ENCODE data around the gene ANKRD52.
A peak's percentile ranks its signal among the peaks of the same experiment; 100 is the strongest.

Gene ANKRD52

GRCh38 chr12:56237552-56237951 is 20.6 kb downstream of the ANKRD52 start:
- no peak for DNase-seq

GRCh38 chr12:56236985-56237384 is 21.2 kb downstream of the ANKRD52 start:
- no peak for DNase-seq

- no peak for DNase-seq
Observed at GRCh38 chr12:56236091-56236490, 22.1 kb downstream of the ANKRD52 start.

GRCh38 chr12:56234746-56235436 is 23.3 kb downstream of the ANKRD52 start:
- no peak for DNase-seq

- DNase-seq = no peak
Observed at GRCh38 chr12:56231184-56231582, 27.0 kb downstream of the ANKRD52 start.

GRCh38 chr12:56230432-56231183 is 27.6 kb downstream of the ANKRD52 start:
- DNase-seq = no peak

- DNase-seq = no peak
Observed at GRCh38 chr12:56229916-56230431, 28.2 kb downstream of the ANKRD52 start, which contains the start of gene SLC39A5. SLC39A5 (plus strand) TSS chr12:56230051; CDS start chr12:56231275, 1,224 bp downstream.

GRCh38 chr12:56229082-56229481 is 29.1 kb downstream of the ANKRD52 start:
- DNase-seq = no peak

- no peak for DNase-seq
Observed at GRCh38 chr12:56224954-56225353, 33.2 kb downstream of the ANKRD52 start.

- DNase-seq = peak; percentile 91 to 98
Observed at GRCh38 chr12:56224102-56224701, 34.0 kb downstream of the ANKRD52 start, which contains the start of gene NABP2. NABP2 (plus strand) TSS chr12:56224342; CDS start chr12:56224857, 515 bp downstream.

- no peak for DNase-seq
Observed at GRCh38 chr12:56223571-56224101, 34.5 kb downstream of the ANKRD52 start.

GRCh38 chr12:56222531-56222895 is 35.7 kb downstream of the ANKRD52 start:
- DNase-seq = no peak

- DNase-seq = peak; percentile 88 to 96
Observed at GRCh38 chr12:56221757-56222530, 36.2 kb downstream of the ANKRD52 start, which contains the start of gene RNF41. RNF41 (minus strand) TSS chr12:56221922; CDS start chr12:56214047, 7,875 bp downstream.

- DNase-seq = peak; percentile 36 to 60
Observed at GRCh38 chr12:56221232-56221756, 36.9 kb downstream of the ANKRD52 start.

- no peak for DNase-seq
Observed at GRCh38 chr12:56220611-56221231, 37.5 kb downstream of the ANKRD52 start.

GRCh38 chr12:56219840-56220239 is 38.3 kb downstream of the ANKRD52 start:
- no peak for DNase-seq

GRCh38 chr12:56216461-56216860 is 41.7 kb downstream of the ANKRD52 start:
- DNase-seq = peak in 1 of 2 experiments; percentile 14

- no peak for DNase-seq
Observed at GRCh38 chr12:56213878-56214277, 44.3 kb downstream of the ANKRD52 start.

- DNase-seq = no peak
Observed at GRCh38 chr12:56212361-56212760, 45.8 kb downstream of the ANKRD52 start.

- DNase-seq = no peak
Observed at GRCh38 chr12:56208006-56208405, 50.2 kb downstream of the ANKRD52 start.

- peak in 1 of 2 experiments; percentile 19 for DNase-seq
Observed at GRCh38 chr12:56206452-56207166, 51.6 kb downstream of the ANKRD52 start.
